K562 (cell line): ENCODE measurements around the gene SLC26A6. TPM values are rescaled to one million over a fixed set of nuclear protein-coding genes. Genes with fewer than 3 reads are reported as not detected.

Source experiments
- DNMT1 ChIP-seq: fragments of 450-650 bp; IDR thresholded peaks from 2 replicates; pipeline ENCODE4 v1.6.1; 2016; ENCODE audit warnings: antibody characterized with exemption, mild to moderate bottlenecking
- ETS2 ChIP-seq: IDR thresholded peaks from 2 replicates; pipeline ENCODE4 v1.6.1; 2016; ENCODE audit warnings: borderline replicate concordance, missing genetic modification characterization, mild to moderate bottlenecking, moderate library complexity, missing compliant biosample characterization; ENCODE audit not compliant: poor library complexity, severe bottlenecking
- FOXK2 ChIP-seq, 2 experiments: fragments of 450-650 bp; IDR thresholded peaks in 1 of 2; conservative IDR thresholded peaks in 1 of 2; 2 replicates each; pipeline ENCODE4 v1.6.1; 2016; ENCODE audit warnings: low read depth in 2 of 2, mild to moderate bottlenecking in 1 of 2
- GTF2A2 ChIP-seq: IDR thresholded peaks from 2 replicates; pipeline ENCODE4 v1.6.1; 2016; ENCODE audit warnings: mild to moderate bottlenecking, missing genetic modification characterization, missing compliant biosample characterization
- HIVEP1 ChIP-seq: fragments of 250-450 bp; sonication (Bioruptor Pico); IDR thresholded peaks from 2 replicates; pipeline ENCODE4 v1.4.0; 2020; ENCODE audit warnings: mild to moderate bottlenecking
- HMBOX1 ChIP-seq: sonication (generic); IDR thresholded peaks from 2 replicates; pipeline ENCODE4 v1.6.1; 2016
- HNRNPUL1 ChIP-seq: fragments of 200-400 bp; formaldehyde crosslinking; IDR thresholded peaks from 2 replicates; pipeline ENCODE4 v1.6.1; 2017; ENCODE audit warnings: low read length
- ILK ChIP-seq: fragments of 450-650 bp; IDR thresholded peaks from 2 replicates; pipeline ENCODE4 v1.6.1; 2016; ENCODE audit warnings: missing genetic modification characterization, low read depth, mild to moderate bottlenecking, missing compliant biosample characterization, moderate library complexity, borderline replicate concordance
- NELFE ChIP-seq: IDR thresholded peaks from 2 replicates; pipeline ENCODE4 v1.6.1; 2011; ENCODE audit warnings: mild to moderate bottlenecking; ENCODE audit not compliant: insufficient read depth, insufficient read length
- NR3C1 ChIP-seq: sonication (generic); formaldehyde crosslinking; IDR thresholded peaks from 2 replicates; pipeline ENCODE4 v1.8.1; 2022; ENCODE audit warnings: missing genetic modification reagents
- PHB2 ChIP-seq: fragments of 450-650 bp; IDR thresholded peaks from 2 replicates; pipeline ENCODE4 v1.6.1; 2017; ENCODE audit warnings: low read depth
- POLR2AphosphoS5 ChIP-seq: IDR thresholded peaks from 2 replicates; pipeline ENCODE4 v1.6.1; 2011; ENCODE audit warnings: mild to moderate bottlenecking, low read depth, low read length, moderate library complexity; ENCODE audit not compliant: control insufficient read depth, insufficient read depth
- PRMT5 ChIP-seq: sonication (generic); formaldehyde crosslinking; IDR thresholded peaks from 2 replicates; pipeline ENCODE4 v1.5.0; 2020; ENCODE audit warnings: missing genetic modification reagents
- PTRF ChIP-seq: fragments of 450-650 bp; IDR thresholded peaks from 2 replicates; pipeline ENCODE4 v1.6.1; 2016; ENCODE audit warnings: mild to moderate bottlenecking, missing genetic modification characterization, missing compliant biosample characterization
- RBFOX2 ChIP-seq: fragments of 200-400 bp; formaldehyde crosslinking; IDR thresholded peaks from 2 replicates; pipeline ENCODE4 v1.6.1; 2017; ENCODE audit warnings: low read depth, mild to moderate bottlenecking, low read length, moderate library complexity
- RFX1 ChIP-seq: fragments of 450-650 bp; IDR thresholded peaks from 2 replicates; pipeline ENCODE4 v1.6.1; 2016; ENCODE audit warnings: mild to moderate bottlenecking, moderate library complexity
- SP1 ChIP-seq: sonication (generic); formaldehyde crosslinking; IDR thresholded peaks from 2 replicates; pipeline ENCODE4 v1.8.1; 2022; ENCODE audit warnings: mild to moderate bottlenecking, missing genetic modification reagents
- TAF7 ChIP-seq: fragments of 450-650 bp; IDR thresholded peaks from 2 replicates; pipeline ENCODE4 v1.6.1; 2016; ENCODE audit warnings: missing genetic modification characterization, missing compliant biosample characterization
- TFAP4 ChIP-seq: sonication (generic); formaldehyde crosslinking; IDR thresholded peaks from 2 replicates; pipeline ENCODE4 v1.8.0; 2022; ENCODE audit warnings: missing genetic modification reagents, mild to moderate bottlenecking, moderate library complexity, borderline replicate concordance
- TSHZ1 ChIP-seq: fragments of 250-450 bp; sonication (Bioruptor Pico); IDR thresholded peaks from 2 replicates; pipeline ENCODE4 v1.4.0; 2020; ENCODE audit warnings: mild to moderate bottlenecking, moderate library complexity
- ZC3H11A ChIP-seq: IDR thresholded peaks from 2 replicates; pipeline ENCODE4 v1.6.1; 2012; ENCODE audit warnings: low read depth, low read length, improper control_type of control experiment
- ZNF197 ChIP-seq: fragments of 200-800 bp; sonication (Bioruptor generic); IDR thresholded peaks from 2 replicates; pipeline ENCODE4 v1.6.1; 2016; ENCODE audit warnings: low read depth, missing genetic modification characterization, missing compliant biosample characterization
- ZNF347 ChIP-seq: fragments of 450-650 bp; formaldehyde crosslinking; IDR thresholded peaks from 2 replicates; pipeline ENCODE4 v1.4.0; 2020; ENCODE audit warnings: low read depth, mild to moderate bottlenecking, moderate library complexity
- ZNF561 ChIP-seq: fragments of 450-650 bp; formaldehyde crosslinking; conservative IDR thresholded peaks from 2 replicates; pipeline ENCODE4 v1.4.0; 2020; ENCODE audit warnings: mild to moderate bottlenecking, moderate library complexity
- ZNF764 ChIP-seq: fragments of 250-450 bp; sonication (Bioruptor Pico); IDR thresholded peaks from 2 replicates; pipeline ENCODE4 v1.4.0; 2020; ENCODE audit warnings: low read depth, mild to moderate bottlenecking, moderate library complexity
- ZSCAN32 ChIP-seq: fragments of 450-650 bp; formaldehyde crosslinking; IDR thresholded peaks from 2 replicates; pipeline ENCODE4 v1.4.0; 2020; ENCODE audit warnings: mild to moderate bottlenecking, moderate library complexity
- polyA plus RNA-seq, 8 experiments: library from polyadenylated mRNA; depleted of rRNA in 4 of 8; stranded (reverse) in 5 of 8; unstranded in 3 of 8; fragments of >200 nt; fragmentation: Nextera tagmentation in 2 of 8; fragmentation: Illumina TruSeq in 1 of 8; extraction: Ambion mirVana in 2 of 8; extraction: Trizol in 1 of 8; gene quantifications; 2 replicates each; pipeline versions ENCODE4 v1.2.1 to v1.2.3, GENCODE V29; 2011 to 2014; ENCODE audit warnings: inconsistent platforms in 1 of 8, missing spikeins in 1 of 8
- total RNA-seq, 7 experiments: library from RNA; depleted of rRNA in 6 of 7; stranded (reverse); fragments of >200 nt in 6 of 7; fragmentation: Illumina TruSeq in 2 of 7; extraction: Trizol in 2 of 7; gene quantifications; 2 replicates each; pipeline versions ENCODE4 v1.2.1 to v1.2.3, GENCODE V29; 2011 to 2021; ENCODE audit warnings: low replicate concordance in 1 of 7

SLC26A6 gene
- total and polyA plus RNA-seq, 9 of the 15 experiments (the other 6 are each of a cell fraction or from before 2014, with no cell fraction given): 2.1 to 27.2 (median 14.8) TPM

- TF ChIP-seq HNRNPUL1 (no peak), ZNF197 (CRISPR knock-in tag) (peak; percentile 93), ZNF561 (CRISPR knock-in tag) (no peak), GTF2A2 (tag) (no peak), PTRF (tag) (no peak), POLR2AphosphoS5 (no peak), ZNF347 (no peak), TFAP4 (peak; percentile 95), RBFOX2 (no peak), PHB2 (no peak), ZC3H11A (no peak), SP1 (peak; percentile 86), NELFE (no peak), HMBOX1 (no peak), ZSCAN32 (CRISPR knock-in tag) (no peak), ILK (no peak), DNMT1 (no peak), NR3C1 (CRISPR knock-in tag) (peak; percentile 100), HIVEP1 (CRISPR knock-in tag) (no peak), ETS2 (no peak), ZNF764 (CRISPR knock-in tag) (no peak), TAF7 (tag) (no peak), FOXK2 (conservative IDR thresholded peaks at IDR 0.05 in 1 of 2, IDR thresholded peaks at IDR 0.05 in 1 of 2; ENCODE audit: low read depth in 2 of 2) (no peak), RFX1 (no peak), TSHZ1 (CRISPR knock-in tag) (no peak), PRMT5 (CRISPR knock-in tag) (peak; percentile 99)
Measured at GRCh38 chr3:48661501-48662144, 26.4 kb upstream of the SLC26A6 start (continued).
